NK-92 (cell line): ENCODE data around the gene TAC4.
A peak's percentile ranks its signal among the peaks of the same experiment; 100 is the strongest.

Experiments used
- DNase-seq: peaks from one replicate; lab custom pipeline; 2025; ENCODE audit not compliant: unreplicated experiment; lab: John Stamatoyannopoulos, UW

Gene TAC4

DNA sequence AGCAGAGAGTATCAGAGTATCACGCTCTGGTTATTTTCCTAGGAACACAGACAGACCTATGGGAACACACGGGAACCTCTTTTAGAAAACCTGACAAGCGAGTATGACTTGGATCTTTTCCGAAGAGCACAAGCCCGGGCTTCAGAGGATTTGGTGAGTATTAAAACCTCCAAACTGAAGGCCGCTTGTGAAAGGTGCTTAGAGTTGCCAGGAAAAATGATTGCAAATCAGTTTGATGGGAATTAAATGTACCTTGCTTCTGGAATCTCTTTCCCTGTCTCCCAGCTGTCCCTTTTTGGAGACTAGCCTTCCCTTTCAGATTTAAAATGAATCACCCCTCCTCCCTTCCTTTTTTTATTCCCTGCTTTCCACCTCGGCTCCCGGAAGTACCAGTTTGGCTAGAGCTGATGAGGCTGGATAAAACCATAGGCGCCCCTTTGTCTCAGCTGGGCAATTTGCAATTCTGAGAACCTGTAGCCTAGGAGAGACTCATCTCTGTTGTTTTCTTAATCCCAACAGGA, 32.0 kb downstream of the TAC4 start:
- DNase-seq, result no peak

DNA sequence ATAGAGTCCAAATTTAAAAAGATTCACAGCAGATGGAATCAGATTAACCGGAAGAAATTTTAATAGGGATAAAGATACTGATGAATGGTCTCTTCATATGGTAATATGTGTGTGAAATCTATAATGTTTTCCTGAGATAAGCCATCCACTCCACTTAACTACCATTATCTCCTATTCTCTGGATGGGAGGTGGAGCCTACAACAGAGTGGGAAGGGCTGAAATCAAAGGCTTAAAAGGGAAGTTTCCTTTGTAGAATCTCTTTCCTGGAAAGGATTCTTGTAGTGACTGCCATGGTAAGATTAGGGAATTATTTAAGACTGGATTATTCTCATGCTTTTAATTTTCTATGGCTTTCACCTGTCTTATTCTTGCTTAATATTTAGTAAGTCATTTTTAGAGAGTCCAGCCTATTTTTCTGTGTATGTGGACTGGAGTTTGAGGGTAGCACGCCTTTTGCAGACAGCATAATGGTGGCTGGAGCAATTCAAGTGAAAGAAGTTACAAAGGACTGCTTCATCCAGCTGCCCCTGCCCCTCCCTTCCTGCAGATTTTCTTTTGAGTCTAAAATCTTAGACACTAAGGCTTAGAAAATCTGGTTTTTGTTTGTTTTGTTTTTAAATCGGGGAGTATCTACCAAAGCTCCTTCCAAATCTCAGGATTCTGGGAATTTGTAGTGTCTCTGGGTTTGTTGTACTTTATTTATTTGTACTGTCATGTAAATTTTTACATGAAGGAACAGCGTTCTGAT, 32.9 kb downstream of the TAC4 start:
- no peak for DNase-seq

GRCh38 chr17:49809056-49809455, 38.8 kb downstream of the TAC4 start:
- no peak for DNase-seq

- no peak for DNase-seq
Measured at GRCh38 chr17:49798738-49799137, 49.1 kb downstream of the TAC4 start.

DNA sequence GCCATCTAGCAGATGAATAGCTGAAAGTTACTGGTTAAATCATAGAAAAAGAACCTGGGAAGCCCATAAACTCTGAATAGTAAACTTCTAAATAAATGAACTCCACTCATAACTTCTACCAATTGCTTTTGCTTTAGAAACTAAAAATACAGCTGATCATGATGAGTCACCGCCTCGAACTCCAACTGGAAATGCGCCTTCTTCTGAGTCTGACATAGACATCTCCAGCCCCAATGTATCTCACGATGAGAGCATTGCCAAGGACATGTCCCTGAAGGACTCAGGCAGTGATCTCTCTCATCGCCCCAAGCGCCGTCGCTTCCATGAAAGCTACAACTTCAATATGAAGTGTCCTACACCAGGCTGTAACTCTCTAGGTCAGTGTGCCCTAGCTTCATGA, 49.7 kb downstream of the TAC4 start:
- no peak for DNase-seq

DNA sequence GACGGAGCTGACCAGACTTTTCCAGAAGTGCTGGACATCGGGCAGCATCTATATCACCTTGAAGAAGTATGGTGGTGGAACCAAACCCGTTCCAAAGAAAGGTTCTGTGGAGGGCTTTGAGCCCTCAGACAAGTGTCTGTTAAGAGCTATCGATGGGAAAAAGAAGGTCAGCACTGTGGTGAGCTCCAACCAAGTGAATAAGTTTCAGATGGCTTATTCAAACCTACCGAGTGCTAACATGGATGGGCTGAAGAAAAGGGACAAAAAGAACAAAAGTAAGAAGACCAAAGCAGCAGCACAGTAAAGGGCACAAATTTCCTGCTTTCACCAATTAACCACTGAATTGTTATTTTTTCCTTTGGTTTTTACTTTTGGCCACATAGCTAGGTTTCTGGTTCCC, 52.5 kb downstream of the TAC4 start:
- no peak for DNase-seq

GRCh38 chr17:49793309-49793708, 54.6 kb downstream of the TAC4 start:
- DNase-seq, result no peak

DNA sequence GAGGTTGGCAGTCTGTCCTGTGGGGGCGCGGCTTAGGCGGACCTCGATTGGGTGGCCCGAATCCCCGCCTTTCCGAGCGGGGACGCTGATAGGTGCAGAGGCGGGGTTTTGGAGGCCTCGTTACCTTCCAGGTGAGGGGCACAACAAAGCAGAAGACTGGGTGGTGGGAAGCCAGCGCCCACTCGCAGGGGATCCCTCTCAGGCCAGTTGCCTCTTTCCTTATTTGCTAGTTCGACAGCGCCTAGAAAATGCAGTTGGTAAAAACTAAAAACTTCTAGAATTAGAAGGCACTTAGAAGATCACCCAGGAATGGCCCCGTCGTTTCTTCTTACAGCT, 58.7 kb downstream of the TAC4 start:
- DNase-seq, result no peak

GRCh38 chr17:49788478-49789242, 59.2 kb downstream of the TAC4 start, which contains the start of gene KAT7:
Gene KAT7, plus strand, starts transcription at chr17:49788681. Its CDS starts 154 bp downstream, at chr17:49788835.
- peak; percentile 92 for DNase-seq
